ENCODE results near the gene HLA-G. TPM values are rescaled to one million over a fixed set of nuclear protein-coding genes. Genes with fewer than 3 reads are reported as not detected.

HLA-G gene
- total RNA-seq, 2 experiments from 2014 or later, result 2.7 to 2.9 TPM

GRCh38 chr6:29825848-29826247 is 1.8 kb upstream of the HLA-G start:
- intact Hi-C loops (cut with DNase I, micrococcal nuclease), result no loop called here
- no peak for ATAC-seq (ENCODE audit: poor library complexity)
- CTCF ChIA-PET, result no interaction called here
- Mint-ChIP-seq H3K27ac (no peak overlapping the region), H3K27me3 (peaks cover 83% of the 10 kb centered on the region), H3K36me3 (ENCODE audit: low read depth) (no peaks in the 10 kb centered on the region), H3K9me3 (no peaks in the 10 kb centered on the region), H3K4me1 (ENCODE audit: low read depth) (no peaks in the 10 kb centered on the region), H3K4me3 (no peak overlapping the region)
- DNase-seq, result no peak
- Histone ChIP-seq H3K4me1 (ENCODE audit: insufficient read depth, low read length) (peaks cover 16% of the 10 kb centered on the region), H3K27me3 (ENCODE audit: control insufficient read depth in 1 of 2, insufficient read depth in 2 of 2, low read length in 2 of 2) (peaks cover 32 to 37% of the 10 kb centered on the region in 2 experiments), H3K4me3 (ENCODE audit: low read length) (no peak overlapping the region), H3K9me3 (ENCODE audit: control insufficient read depth in 1 of 2, insufficient read depth in 1 of 2, low read length in 2 of 2) (peaks cover 0 to 7% of the 10 kb centered on the region in 2 experiments), H3K27ac (ENCODE audit: low read depth in 1 of 2, low read length in 2 of 2) (no peak overlapping the region), H3K36me3 (ENCODE audit: insufficient read depth, low read length) (no peaks in the 10 kb centered on the region)
- POLR2A ChIA-PET, result interaction anchor here (0.7 kb wide), 1 partner anchor 67 kb away, joined by 3 read pairs; no protein-coding TSS in a partner anchor
- TF ChIP-seq CTCF (IDR thresholded peaks at IDR 0.05), result no peak

GRCh38 chr6:29826271-29826670 is 1.4 kb upstream of the HLA-G start:
- H3K27ac Mint-ChIP-seq, result no peak overlapping the region
- peaks cover 81% of the 10 kb centered on the region for H3K27me3 Mint-ChIP-seq
- no peak for TF ChIP-seq CTCF (IDR thresholded peaks at IDR 0.05)
- POLR2A ChIA-PET, result no interaction called here
- no peak for DNase-seq
- H3K4me3 Mint-ChIP-seq, result no peak overlapping the region
- H3K9me3 ChIP-seq (ENCODE audit: control insufficient read depth in 1 of 2, insufficient read depth in 1 of 2, low read length in 2 of 2), result peaks cover 0 to 7% of the 10 kb centered on the region in 2 experiments
- no peaks in the 10 kb centered on the region for H3K36me3 Mint-ChIP-seq (ENCODE audit: low read depth)
- CTCF ChIA-PET, result no interaction called here
- no peak overlapping the region for H3K27ac ChIP-seq (ENCODE audit: low read depth in 1 of 2, low read length in 2 of 2)
- intact Hi-C loops (cut with DNase I, micrococcal nuclease), result no loop called here
- no peak overlapping the region for H3K4me3 ChIP-seq (ENCODE audit: low read length)
- no peaks in the 10 kb centered on the region for H3K9me3 Mint-ChIP-seq
- H3K36me3 ChIP-seq (ENCODE audit: insufficient read depth, low read length), result no peaks in the 10 kb centered on the region
- peaks cover 16% of the 10 kb centered on the region for H3K4me1 ChIP-seq (ENCODE audit: insufficient read depth, low read length)
- no peaks in the 10 kb centered on the region for H3K4me1 Mint-ChIP-seq (ENCODE audit: low read depth)
- ATAC-seq (ENCODE audit: poor library complexity), result no peak
- H3K27me3 ChIP-seq (ENCODE audit: control insufficient read depth in 1 of 2, insufficient read depth in 2 of 2, low read length in 2 of 2), result peaks cover 35 to 37% of the 10 kb centered on the region in 2 experiments

GRCh38 chr6:29828471-29828797 is 809 bp downstream of the HLA-G start:
- TF ChIP-seq CTCF (IDR thresholded peaks at IDR 0.05), result no peak

More at GRCh38 chr6:29828471-29828797, 809 bp downstream of the HLA-G start:
- Mint-ChIP-seq H3K27me3 (peaks cover 85% of the 10 kb centered on the region), H3K4me3 (peak overlapping the region; percentile 18), H3K9me3 (no peaks in the 10 kb centered on the region), H3K4me1 (ENCODE audit: low read depth) (no peaks in the 10 kb centered on the region), H3K27ac (no peak overlapping the region), H3K36me3 (ENCODE audit: low read depth) (no peaks in the 10 kb centered on the region)
- POLR2A ChIA-PET, result no interaction called here
- intact Hi-C loops (cut with DNase I, micrococcal nuclease), result no loop called here
- peak overlapping the region; percentile 45 for H3K4me3 ChIP-seq (ENCODE audit: low read length)
- peaks cover 0 to 7% of the 10 kb centered on the region in 2 experiments for H3K9me3 ChIP-seq (ENCODE audit: control insufficient read depth in 1 of 2, insufficient read depth in 1 of 2, low read length in 2 of 2)
- ATAC-seq (ENCODE audit: poor library complexity) (peak; percentile 61), DNase-seq (peak in 5 of 14 experiments; percentile 14 to 55 (median 31))
- peaks cover 16% of the 10 kb centered on the region for H3K4me1 ChIP-seq (ENCODE audit: insufficient read depth, low read length)
- H3K27me3 ChIP-seq (ENCODE audit: control insufficient read depth in 1 of 2, insufficient read depth in 2 of 2, low read length in 2 of 2), result peaks cover 35 to 36% of the 10 kb centered on the region in 2 experiments
- H3K36me3 ChIP-seq (ENCODE audit: insufficient read depth, low read length), result no peaks in the 10 kb centered on the region
- CTCF ChIA-PET, result no interaction called here
- no peak overlapping the region for H3K27ac ChIP-seq (ENCODE audit: low read depth in 1 of 2, low read length in 2 of 2)
